ELR (cell line): Measurements from ENCODE around the gene UFSP2.
A peak's percentile ranks its signal among the peaks of the same experiment; 100 is the strongest.
"Not testable (repeated sequence)": the region's sequence is repeated elsewhere in the genome, so short reads cannot be mapped to it uniquely, and the experiment has no call there.

ENCODE experiments used
- DNase-seq: peaks from one replicate; pipeline ENCODE4 v3.0.0-alpha.2; 2015; ENCODE audit warnings: low read depth

The UFSP2 gene

DNA sequence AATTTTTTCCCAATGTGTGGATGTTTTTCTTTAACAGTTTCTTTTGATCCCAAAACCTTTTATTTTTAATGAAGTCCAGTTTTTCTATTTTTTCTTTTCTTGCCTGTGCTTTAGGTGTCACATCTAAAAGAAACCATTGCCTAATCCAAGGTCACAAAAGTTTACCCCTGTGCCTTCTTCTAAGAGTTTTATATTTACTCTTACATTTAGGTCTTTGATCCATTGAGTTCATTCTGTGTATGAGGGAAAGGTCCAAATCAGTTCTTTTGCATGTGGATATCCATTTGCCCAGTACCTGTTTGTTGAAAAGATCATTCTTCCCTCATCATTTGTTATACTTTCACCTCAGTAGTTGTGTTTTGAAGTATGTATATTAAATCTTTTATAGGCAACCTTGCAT, 43.0 kb downstream of the UFSP2 start:
- no peak for DNase-seq

GRCh38 chr4:185381288-185382196, 44.2 kb downstream of the UFSP2 start:
- no peak for DNase-seq

DNA sequence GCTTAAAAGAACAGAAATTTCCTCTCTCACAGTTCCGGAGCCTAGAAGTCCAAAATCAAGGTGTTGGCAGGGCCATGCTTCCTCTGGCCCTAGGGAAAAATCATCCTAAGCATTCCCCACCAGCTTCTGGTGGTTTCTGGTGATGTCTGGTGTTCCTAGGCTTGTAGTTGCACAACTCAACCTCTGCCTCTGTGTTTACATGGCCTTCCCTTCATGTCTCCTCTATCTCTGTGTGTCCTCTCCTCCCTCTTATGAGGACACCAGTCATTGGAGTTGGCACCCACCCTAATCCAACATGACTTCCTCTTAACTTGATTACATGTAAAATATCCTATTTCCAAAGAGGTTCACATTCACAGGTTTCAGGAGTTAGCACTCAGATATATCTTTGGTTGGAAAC, 45.4 kb downstream of the UFSP2 start:
- no peak for DNase-seq

DNA sequence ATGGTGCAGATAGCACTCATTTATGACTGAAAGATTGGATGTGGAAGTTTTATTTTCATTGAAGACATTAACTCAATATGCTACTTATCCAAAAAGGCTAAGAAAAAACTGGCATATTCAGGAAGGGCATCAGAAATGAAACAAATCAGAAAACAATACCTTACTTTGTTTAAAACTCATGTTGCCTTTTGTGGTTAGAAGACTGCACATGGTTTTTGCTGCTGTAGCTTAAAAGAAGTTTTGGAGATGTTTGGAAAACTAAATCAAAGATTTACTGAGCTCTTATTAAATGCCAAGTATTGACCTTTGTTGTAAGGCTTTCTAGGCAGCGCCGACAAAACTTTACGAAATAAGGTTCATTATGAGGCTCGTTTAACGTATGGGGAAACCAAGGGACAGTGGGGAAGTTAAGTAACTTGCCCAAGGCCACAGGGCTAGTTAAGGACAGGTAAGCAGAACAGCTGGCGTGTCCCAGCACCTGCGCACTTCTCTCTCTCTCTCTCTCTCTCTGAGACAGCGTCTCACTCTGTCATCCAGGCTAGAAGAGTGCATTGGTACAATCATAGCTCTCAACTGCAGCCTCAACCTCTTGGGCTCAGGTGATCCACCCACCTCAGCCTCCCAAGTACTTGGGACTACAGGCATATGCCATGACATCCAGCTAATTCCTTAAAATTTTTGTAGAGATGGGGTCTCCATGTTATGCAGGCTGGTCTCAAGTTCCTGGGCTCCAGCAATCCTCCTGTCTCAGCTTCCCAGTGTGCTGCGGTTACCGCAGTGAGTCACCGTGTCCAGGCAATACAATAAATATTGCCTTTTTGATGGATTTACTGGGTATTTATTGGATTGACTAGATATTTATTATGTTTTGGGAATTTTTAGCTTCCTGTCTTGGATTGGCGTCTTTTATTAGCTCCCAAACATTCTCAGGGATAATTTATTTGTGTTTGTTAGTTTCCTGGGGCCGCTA, 46.2 kb downstream of the UFSP2 start:
- DNase-seq: no peak

GRCh38 chr4:185378264-185378663, 47.5 kb downstream of the UFSP2 start:
- DNase-seq: no peak

- no peak for DNase-seq
These were observed 51.2 kb downstream of the UFSP2 start for GRCh38 chr4:185374573-185374972.

DNA sequence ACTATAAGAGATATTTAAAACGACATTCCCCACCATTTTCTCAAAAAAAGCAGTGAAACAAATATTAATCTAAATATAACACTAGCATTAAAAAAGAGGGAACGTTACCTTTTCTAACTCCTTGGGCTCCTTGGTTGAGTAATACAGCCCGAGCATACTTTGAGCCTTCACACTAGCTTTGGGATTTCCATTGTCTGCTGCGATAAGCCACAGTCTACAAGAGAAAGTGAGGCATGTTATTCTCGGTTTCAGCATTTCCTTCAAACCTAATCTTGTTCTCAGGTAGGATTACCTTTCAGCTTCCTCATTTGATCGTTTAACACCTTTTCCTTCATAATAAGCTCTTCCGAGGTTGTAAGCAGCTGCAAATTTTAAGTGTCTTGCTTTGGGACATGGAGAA, 51.7 kb downstream of the UFSP2 start:
- no peak for DNase-seq

GRCh38 chr4:185371702-185372101, 54.1 kb downstream of the UFSP2 start:
- no peak for DNase-seq

DNA sequence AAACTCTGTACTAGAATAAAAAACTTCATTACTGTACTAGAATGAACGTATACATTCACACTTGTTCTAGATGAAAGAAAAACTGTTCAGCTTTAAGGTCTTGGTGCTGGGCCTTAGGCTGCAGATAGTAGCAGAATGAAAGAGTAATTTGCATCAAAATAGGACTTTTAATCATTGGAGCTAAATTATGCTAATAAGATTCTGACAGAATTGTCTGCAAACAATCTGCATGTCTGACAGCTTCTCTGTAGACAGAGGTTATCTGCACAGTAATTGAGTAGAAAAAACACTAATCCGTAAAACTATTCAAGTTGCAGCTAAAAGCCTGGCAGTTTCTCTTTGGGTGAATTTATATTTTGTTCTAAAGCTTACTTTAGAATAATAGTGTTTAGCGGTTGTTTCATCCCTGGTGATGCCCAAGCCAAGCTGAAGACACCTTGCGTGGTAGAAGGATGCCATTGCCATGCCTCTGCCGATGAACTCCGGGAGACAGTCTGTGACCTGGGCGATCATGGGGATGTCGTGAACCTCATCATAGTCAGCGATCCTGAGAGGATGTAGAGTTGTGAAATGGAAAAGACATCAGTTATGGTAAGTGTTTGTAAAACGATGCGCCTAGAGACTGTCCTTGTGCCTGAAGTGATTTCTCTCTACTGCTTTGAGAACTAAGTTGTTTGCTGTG, 55.4 kb downstream of the UFSP2 start:
- DNase-seq: no peak

DNA sequence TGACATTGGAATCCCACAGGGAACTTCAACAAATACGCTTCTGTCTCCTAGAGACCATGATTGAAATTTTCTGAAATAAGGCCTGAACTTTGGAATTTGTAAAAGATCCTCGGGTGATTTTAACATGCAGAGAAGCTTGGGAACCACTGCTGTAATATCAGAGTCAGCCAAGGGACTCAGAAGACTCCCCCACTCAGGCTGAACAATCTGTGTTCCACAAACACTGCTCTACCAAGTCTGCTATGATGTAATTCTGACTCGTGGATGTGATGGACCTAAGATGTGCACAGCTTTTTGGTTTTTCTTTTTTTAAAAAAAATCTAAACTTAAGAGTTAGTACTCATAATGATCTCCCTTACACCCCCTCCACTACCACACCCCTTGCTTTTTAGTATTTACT, 56.0 kb downstream of the UFSP2 start:
- DNase-seq: no peak

- DNase-seq: no peak
These were observed 60.9 kb downstream of the UFSP2 start for GRCh38 chr4:185364886-185365285.

GRCh38 chr4:185363251-185363650, 62.5 kb downstream of the UFSP2 start:
- DNase-seq: no peak

- DNase-seq: not testable (repeated sequence)
These were observed 63.2 kb downstream of the UFSP2 start for GRCh38 chr4:185362570-185362969.

DNA sequence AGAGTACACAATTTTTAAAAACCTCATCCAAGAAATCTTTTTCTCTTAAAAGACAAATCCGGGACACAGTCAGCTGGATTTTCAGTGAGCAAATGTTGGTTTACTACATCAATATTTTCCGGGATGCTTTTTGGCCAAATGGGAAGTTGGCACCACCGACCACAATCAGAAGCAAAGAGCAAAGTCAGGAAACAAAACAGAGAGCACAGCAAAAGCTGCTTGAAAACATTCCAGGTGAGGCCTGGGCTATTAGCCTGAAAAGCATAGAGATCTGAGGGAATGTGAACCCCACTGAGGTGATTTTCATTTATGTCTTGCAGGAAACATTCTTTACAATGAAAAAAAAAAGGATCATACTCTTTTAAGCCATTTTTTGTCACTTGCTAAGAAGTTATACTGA, 63.9 kb downstream of the UFSP2 start:
- no peak for DNase-seq

- peak; percentile 67 for DNase-seq
These were observed 65.9 kb downstream of the UFSP2 start for GRCh38 chr4:185359767-185360446.

- peak; percentile 41 for DNase-seq
These were observed 66.8 kb downstream of the UFSP2 start for GRCh38 chr4:185358959-185359358.

GRCh38 chr4:185358514-185358913, 67.2 kb downstream of the UFSP2 start:
- peak; percentile 72 for DNase-seq

GRCh38 chr4:185357733-185358440, 67.9 kb downstream of the UFSP2 start:
- DNase-seq: no peak

DNA sequence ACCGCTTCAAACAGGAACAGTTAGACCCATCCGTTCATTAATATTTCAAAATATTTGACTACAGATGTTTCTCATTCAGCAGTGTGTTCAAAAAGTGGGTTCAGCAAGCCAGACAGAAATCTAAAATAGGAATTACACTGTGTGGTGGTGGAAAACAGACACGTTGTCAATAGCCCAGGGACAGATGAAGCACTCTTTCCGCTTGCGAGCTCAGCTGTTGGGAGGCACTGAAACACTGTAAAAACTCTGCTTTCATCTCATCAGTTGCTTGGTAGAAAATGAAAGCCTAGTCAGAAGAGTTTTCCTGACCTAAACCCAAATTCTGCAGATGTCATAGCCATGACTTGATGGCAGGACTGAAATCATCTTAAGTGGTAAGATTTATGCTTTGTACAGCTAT, 68.6 kb downstream of the UFSP2 start:
- no peak for DNase-seq

DNA sequence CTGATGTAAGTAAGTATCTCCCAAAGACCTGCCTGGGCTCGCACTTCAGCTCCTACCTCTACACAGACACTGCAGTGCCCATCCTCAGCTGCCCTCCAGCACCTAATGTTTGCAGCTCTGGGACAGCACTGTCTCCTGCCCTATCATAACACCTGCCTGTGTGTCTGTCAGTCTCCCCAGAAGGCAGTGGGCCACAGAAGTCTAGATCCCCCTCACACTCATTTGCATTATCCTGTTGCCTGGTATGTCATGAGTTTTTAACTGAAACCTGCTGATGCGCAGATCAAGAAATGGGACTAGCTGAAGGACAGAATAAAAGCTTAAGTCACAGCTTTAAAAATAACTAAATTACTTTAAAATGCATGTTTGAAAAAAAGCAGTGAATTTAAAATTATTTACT, 73.0 kb downstream of the UFSP2 start:
- no peak for DNase-seq

DNA sequence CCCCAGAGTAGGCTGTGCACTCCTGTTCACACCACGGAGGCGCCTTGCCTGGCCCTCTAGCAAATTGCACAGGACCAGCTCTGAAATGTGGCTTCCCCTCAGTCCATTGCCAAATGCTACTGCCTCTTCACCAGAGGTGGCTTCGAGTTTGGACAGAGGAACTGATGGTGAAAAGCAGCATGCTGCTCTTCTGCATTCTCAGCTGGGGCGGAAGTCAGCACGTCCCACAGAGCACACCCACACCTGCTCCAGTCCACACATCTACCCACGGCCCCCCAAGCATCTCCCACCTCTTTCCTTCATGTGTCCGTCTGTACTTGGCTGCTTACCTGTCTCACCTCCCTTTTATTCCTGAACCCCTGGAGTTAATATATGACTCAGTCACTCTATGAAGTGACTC, 73.6 kb downstream of the UFSP2 start:
- DNase-seq: no peak
